Caco-2 (cell line): Measurements from ENCODE around the gene IGF2BP3. TPM values are rescaled to one million over a fixed set of nuclear protein-coding genes. Genes with fewer than 3 reads are reported as not detected.

Experiments used
- BruUV-seq: library from RNA; stranded (reverse); fragments of 400-500 nt; replicated peaks from 2 replicates; lab custom pipeline; 2021; lab: Mats Ljungman, UMichigan
- CTCF ChIA-PET: fragments of 300-600 bp; sonication (Branson Sonifier 250); formaldehyde crosslinking; loops from one replicate; lab custom pipeline; 2022; ENCODE audit warnings: antibody characterized with exemption; lab: Charles Lee
- POLR2A ChIA-PET: fragments of 300-600 bp; sonication (Branson Sonifier 250); formaldehyde crosslinking; loops from one replicate; lab custom pipeline; 2022; ENCODE audit warnings: antibody characterized with exemption; lab: Charles Lee
- DNase-seq, 2 experiments: peaks; one replicate each; pipeline versions ENCODE4 v3.0.0 to v3.0.0-alpha.2; 2020 to 2022
- H3K27me3 ChIP-seq: replicated peaks from 2 replicates; pipeline ENCODE4 v1.6.0; 2011; ENCODE audit warnings: low read length; ENCODE audit not compliant: control insufficient read depth, insufficient read depth
- H3K36me3 ChIP-seq: 2 replicates; pipeline ENCODE4 v1.5.1; 2011; ENCODE audit warnings: low read length; ENCODE audit not compliant: control insufficient read depth, insufficient read depth
- H3K4me1 ChIP-seq: fragments of 250-450 bp; sonication (Bioruptor Pico); 2 replicates; pipeline ENCODE4 v1.5.1; 2020; ENCODE audit warnings: mild to moderate bottlenecking
- H3K4me3 ChIP-seq: 2 replicates; pipeline ENCODE4 v1.5.1; 2011; ENCODE audit warnings: low read depth, mild to moderate bottlenecking, control low read depth, low read length
- H3K9me3 ChIP-seq: fragments of 250-450 bp; sonication (Bioruptor Pico); 2 replicates; pipeline ENCODE4 v1.5.1; 2020; ENCODE audit warnings: mild to moderate bottlenecking, moderate library complexity
- H3K27ac Mint-ChIP-seq: one replicate; pipeline ENCODE4 v1.8.0; 2022; ENCODE audit warnings: mixed read lengths; ENCODE audit not compliant: unreplicated experiment
- H3K27me3 Mint-ChIP-seq: one replicate; pipeline ENCODE4 v1.8.0; 2022; ENCODE audit warnings: mixed read lengths; ENCODE audit not compliant: insufficient read depth, unreplicated experiment
- H3K36me3 Mint-ChIP-seq: one replicate; pipeline ENCODE4 v1.8.0; 2022; ENCODE audit warnings: mild to moderate bottlenecking, mixed read lengths; ENCODE audit not compliant: insufficient read depth, unreplicated experiment
- H3K4me1 Mint-ChIP-seq: one replicate; pipeline ENCODE4 v1.8.0; 2022; ENCODE audit warnings: low read depth, mixed read lengths; ENCODE audit not compliant: unreplicated experiment
- H3K4me3 Mint-ChIP-seq: one replicate; pipeline ENCODE4 v1.8.0; 2022; ENCODE audit warnings: mild to moderate bottlenecking, moderate library complexity, mixed read lengths; ENCODE audit not compliant: unreplicated experiment
- H3K9me3 Mint-ChIP-seq: one replicate; pipeline ENCODE4 v1.8.0; 2022; ENCODE audit warnings: mixed read lengths; ENCODE audit not compliant: unreplicated experiment
- intact Hi-C: fragments of 100-400 bp; cut with micrococcal nuclease; formaldehyde crosslinking; loops from one replicate; pipeline ENCODE4 v1.10.0; 2022; ENCODE audit not compliant: unreplicated experiment
- total RNA-seq: library from RNA; stranded (reverse); gene quantifications from 2 replicates; pipeline ENCODE4 v1.2.3, GENCODE V29; 2022
- TF ChIP-seq, protein P1 (sequence below), 2 experiments: fragments of 200-600 bp in 1 of 2; IDR thresholded peaks; 1 replicate in 1 of 2; 2 replicates in 1 of 2; pipeline versions ENCODE4 v1.5.1 to v1.8.0; 2011 to 2022; ENCODE audit warnings: antibody characterized with exemption in 1 of 2, control low read depth in 1 of 2, inconsistent platforms in 1 of 2, low read depth in 1 of 2, low read length in 1 of 2, mild to moderate bottlenecking in 1 of 2, moderate library complexity in 1 of 2; ENCODE audit not compliant: insufficient read depth in 1 of 2, severe bottlenecking in 1 of 2, unreplicated experiment in 1 of 2

Gene IGF2BP3
- total RNA-seq, 1 experiment from 2014 or later: 127 TPM

DNA sequence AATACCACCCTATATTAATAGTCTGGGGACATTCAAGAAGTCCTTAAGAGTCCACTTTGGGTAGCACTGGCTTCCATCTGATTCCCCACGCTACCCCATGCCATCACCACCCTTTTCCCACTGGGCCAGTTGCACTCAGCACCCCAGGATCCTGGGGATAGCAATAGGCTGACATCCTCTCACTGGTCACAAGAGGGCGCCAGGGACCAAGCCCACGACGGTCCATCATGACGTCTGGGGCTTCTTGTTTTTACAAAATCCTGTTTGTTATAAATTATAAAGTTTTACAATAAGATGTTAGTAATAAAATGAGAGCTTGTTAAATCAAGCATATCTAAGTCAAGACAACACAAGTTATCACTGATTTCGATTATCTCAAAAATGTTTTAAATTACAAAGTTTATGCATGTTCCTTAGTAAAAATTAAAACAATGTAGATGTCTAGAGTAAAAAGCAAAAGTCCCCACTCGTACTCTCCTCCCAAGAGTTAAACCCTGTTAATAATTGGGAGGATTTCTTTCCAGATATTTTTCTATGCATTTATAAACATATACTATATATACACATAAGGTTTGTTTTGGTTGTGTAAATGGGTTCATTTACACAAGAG lies 208.3 kb downstream of the IGF2BP3 start:
- ChIA-PET CTCF (interaction anchor here (0.6 to 2.9 kb wide), 3 partner anchors 11 to 285 kb away, joined by 3 to 20 read pairs (median 3); no protein-coding TSS in a partner anchor), POLR2A (no interaction called here)
- Mint-ChIP-seq H3K27ac (no peak overlapping the region), H3K9me3 (no peaks in the 10 kb centered on the region), H3K36me3 (no peaks in the 10 kb centered on the region), H3K4me3 (no peak overlapping the region), H3K4me1 (peaks cover 7% of the 10 kb centered on the region), H3K27me3 (no peaks in the 10 kb centered on the region)
- peak; percentile 62 to 77 for DNase-seq
- Histone ChIP-seq H3K9me3 (no peaks in the 10 kb centered on the region), H3K4me3 (no peak overlapping the region), H3K27me3 (no peaks in the 10 kb centered on the region), H3K4me1 (no peaks in the 10 kb centered on the region), H3K36me3 (no peaks in the 10 kb centered on the region)
- TF ChIP-seq, protein P1, sequence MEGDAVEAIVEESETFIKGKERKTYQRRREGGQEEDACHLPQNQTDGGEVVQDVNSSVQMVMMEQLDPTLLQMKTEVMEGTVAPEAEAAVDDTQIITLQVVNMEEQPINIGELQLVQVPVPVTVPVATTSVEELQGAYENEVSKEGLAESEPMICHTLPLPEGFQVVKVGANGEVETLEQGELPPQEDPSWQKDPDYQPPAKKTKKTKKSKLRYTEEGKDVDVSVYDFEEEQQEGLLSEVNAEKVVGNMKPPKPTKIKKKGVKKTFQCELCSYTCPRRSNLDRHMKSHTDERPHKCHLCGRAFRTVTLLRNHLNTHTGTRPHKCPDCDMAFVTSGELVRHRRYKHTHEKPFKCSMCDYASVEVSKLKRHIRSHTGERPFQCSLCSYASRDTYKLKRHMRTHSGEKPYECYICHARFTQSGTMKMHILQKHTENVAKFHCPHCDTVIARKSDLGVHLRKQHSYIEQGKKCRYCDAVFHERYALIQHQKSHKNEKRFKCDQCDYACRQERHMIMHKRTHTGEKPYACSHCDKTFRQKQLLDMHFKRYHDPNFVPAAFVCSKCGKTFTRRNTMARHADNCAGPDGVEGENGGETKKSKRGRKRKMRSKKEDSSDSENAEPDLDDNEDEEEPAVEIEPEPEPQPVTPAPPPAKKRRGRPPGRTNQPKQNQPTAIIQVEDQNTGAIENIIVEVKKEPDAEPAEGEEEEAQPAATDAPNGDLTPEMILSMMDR (IDR thresholded peaks at IDR 0.05; ENCODE audit: insufficient read depth in 1 of 2, low read depth in 1 of 2, low read length in 1 of 2, severe bottlenecking in 1 of 2, unreplicated experiment in 1 of 2): peak; percentile 85 to 93
- intact Hi-C loops: loop anchor here (1.0 to 5.0 kb wide), 3 partner anchors 11 to 283 kb away; no protein-coding TSS in a partner anchor
- BruUV-seq: no TSS peak

DNA sequence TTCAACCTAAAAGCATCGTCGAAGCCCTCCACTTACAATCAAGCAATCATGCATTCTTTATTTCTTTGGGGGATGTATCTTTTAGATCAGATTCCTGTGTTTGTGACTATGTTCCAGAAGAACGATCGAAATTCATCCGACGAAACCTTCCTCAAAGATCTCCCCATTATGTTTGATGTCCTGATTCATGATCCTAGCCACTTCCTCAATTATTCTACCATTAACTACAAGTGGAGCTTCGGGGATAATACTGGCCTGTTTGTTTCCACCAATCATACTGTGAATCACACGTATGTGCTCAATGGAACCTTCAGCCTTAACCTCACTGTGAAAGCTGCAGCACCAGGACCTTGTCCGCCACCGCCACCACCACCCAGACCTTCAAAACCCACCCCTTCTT lies 209.9 kb downstream of the IGF2BP3 start:
- peaks cover 7% of the 10 kb centered on the region for H3K4me1 Mint-ChIP-seq
- TF ChIP-seq, protein P1 (IDR thresholded peaks at IDR 0.05; ENCODE audit: insufficient read depth in 1 of 2, low read depth in 1 of 2, low read length in 1 of 2, severe bottlenecking in 1 of 2, unreplicated experiment in 1 of 2): no peak
- no peak for DNase-seq
- no peak overlapping the region for H3K4me3 Mint-ChIP-seq
- no peaks in the 10 kb centered on the region for H3K27me3 Mint-ChIP-seq
- intact Hi-C loops: loop anchor here (5.0 kb wide), 1 partner anchor 73 kb away; no protein-coding TSS in a partner anchor
- no peaks in the 10 kb centered on the region for H3K36me3 Mint-ChIP-seq
- Histone ChIP-seq H3K27me3 (no peaks in the 10 kb centered on the region), H3K4me1 (no peaks in the 10 kb centered on the region), H3K36me3 (no peaks in the 10 kb centered on the region), H3K9me3 (no peaks in the 10 kb centered on the region), H3K4me3 (no peak overlapping the region)
- no TSS peak for BruUV-seq
- POLR2A ChIA-PET: no interaction called here
- CTCF ChIA-PET: interaction anchor here (0.6 kb wide), 1 partner anchor 286 kb away, joined by 3 read pairs; no protein-coding TSS in a partner anchor
- H3K27ac Mint-ChIP-seq: no peak overlapping the region
- H3K9me3 Mint-ChIP-seq: no peaks in the 10 kb centered on the region

Other genes starting within 250 kb of the IGF2BP3 start
- 0.79 and 1.2 TPM in 2 replicates for gene GPNMB, start 223.7 kb downstream of the IGF2BP3 start, total RNA-seq
- gene MALSU1, start 171.2 kb downstream of the IGF2BP3 start, total RNA-seq: 95.5 and 98.0 TPM in 2 replicates
- 123 and 132 TPM in 2 replicates for gene TRA2A, start 61.5 kb upstream of the IGF2BP3 start, total RNA-seq
- gene CCDC126, start 126.9 kb upstream of the IGF2BP3 start, total RNA-seq: 10.1 and 11.3 TPM in 2 replicates
- 13.2 and 19.1 TPM in 2 replicates for gene FAM221A, start 209.7 kb upstream of the IGF2BP3 start, total RNA-seq
- 37.0 and 38.9 TPM in 2 replicates for gene STK31, start 239.7 kb upstream of the IGF2BP3 start, total RNA-seq